Stimulated activated CD4-positive, alpha-beta T cell treated with anti-CD3 and anti-CD28 coated beads, Interleukin-2, amount 100 ng/mL, for 48 hours (primary cell): ENCODE results near the gene KCNK7.

Source experiments
- DNase-seq, 2 donors: peaks; one replicate each; pipeline ENCODE4 v3.0.0-alpha.2; 2020

Gene KCNK7

GRCh38 chr11:65610404-65610803, 14.8 kb upstream of the KCNK7 start:
- DNase-seq, result no peak

GRCh38 chr11:65609665-65610064, 14.1 kb upstream of the KCNK7 start:
- no peak for DNase-seq

GRCh38 chr11:65609229-65609628, 13.6 kb upstream of the KCNK7 start:
- no peak for DNase-seq

- no peak for DNase-seq
Measured at GRCh38 chr11:65607614-65608426, 12.2 kb upstream of the KCNK7 start.

- DNase-seq, result no peak
Measured at GRCh38 chr11:65606876-65607613, 11.4 kb upstream of the KCNK7 start.

- DNase-seq, result no peak
Measured at GRCh38 chr11:65604258-65604657, 8.7 kb upstream of the KCNK7 start.

- no peak for DNase-seq
Measured at GRCh38 chr11:65599955-65600246, 4.3 kb upstream of the KCNK7 start.

GRCh38 chr11:65599216-65599954, 3.8 kb upstream of the KCNK7 start:
- DNase-seq, result no peak

- no peak for DNase-seq
Measured at GRCh38 chr11:65598258-65598699, 2.7 kb upstream of the KCNK7 start.

GRCh38 chr11:65596520-65596919, 920 bp upstream of the KCNK7 start:
- no peak for DNase-seq

GRCh38 chr11:65595131-65595530, 469 bp downstream of the KCNK7 start:
- no peak for DNase-seq

- no peak for DNase-seq
Measured at GRCh38 chr11:65593518-65594414, 1.8 kb downstream of the KCNK7 start.

GRCh38 chr11:65592858-65593517, 2.6 kb downstream of the KCNK7 start:
- no peak for DNase-seq

- DNase-seq, result no peak
Measured at GRCh38 chr11:65591939-65592857, 3.4 kb downstream of the KCNK7 start.

- no peak for DNase-seq
Measured at GRCh38 chr11:65590240-65590738, 5.3 kb downstream of the KCNK7 start.

GRCh38 chr11:65589444-65590239, 6.0 kb downstream of the KCNK7 start:
- no peak for DNase-seq

- DNase-seq, result peak; percentile 70 to 71
Measured at GRCh38 chr11:65588199-65589054, 7.2 kb downstream of the KCNK7 start.

GRCh38 chr11:65586676-65587075, 8.9 kb downstream of the KCNK7 start:
- DNase-seq, result no peak

- no peak for DNase-seq
Measured at GRCh38 chr11:65586247-65586630, 9.4 kb downstream of the KCNK7 start.
